HuH-7.5 (cell line): Measurements from ENCODE around the gene TRIM46.

Experiments used
- DNase-seq: peaks from one replicate; pipeline ENCODE4 v3.0.0; 2011; ENCODE audit warnings: low spot score

The TRIM46 gene, protein sequence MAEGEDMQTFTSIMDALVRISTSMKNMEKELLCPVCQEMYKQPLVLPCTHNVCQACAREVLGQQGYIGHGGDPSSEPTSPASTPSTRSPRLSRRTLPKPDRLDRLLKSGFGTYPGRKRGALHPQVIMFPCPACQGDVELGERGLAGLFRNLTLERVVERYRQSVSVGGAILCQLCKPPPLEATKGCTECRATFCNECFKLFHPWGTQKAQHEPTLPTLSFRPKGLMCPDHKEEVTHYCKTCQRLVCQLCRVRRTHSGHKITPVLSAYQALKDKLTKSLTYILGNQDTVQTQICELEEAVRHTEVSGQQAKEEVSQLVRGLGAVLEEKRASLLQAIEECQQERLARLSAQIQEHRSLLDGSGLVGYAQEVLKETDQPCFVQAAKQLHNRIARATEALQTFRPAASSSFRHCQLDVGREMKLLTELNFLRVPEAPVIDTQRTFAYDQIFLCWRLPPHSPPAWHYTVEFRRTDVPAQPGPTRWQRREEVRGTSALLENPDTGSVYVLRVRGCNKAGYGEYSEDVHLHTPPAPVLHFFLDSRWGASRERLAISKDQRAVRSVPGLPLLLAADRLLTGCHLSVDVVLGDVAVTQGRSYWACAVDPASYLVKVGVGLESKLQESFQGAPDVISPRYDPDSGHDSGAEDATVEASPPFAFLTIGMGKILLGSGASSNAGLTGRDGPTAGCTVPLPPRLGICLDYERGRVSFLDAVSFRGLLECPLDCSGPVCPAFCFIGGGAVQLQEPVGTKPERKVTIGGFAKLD

DNA sequence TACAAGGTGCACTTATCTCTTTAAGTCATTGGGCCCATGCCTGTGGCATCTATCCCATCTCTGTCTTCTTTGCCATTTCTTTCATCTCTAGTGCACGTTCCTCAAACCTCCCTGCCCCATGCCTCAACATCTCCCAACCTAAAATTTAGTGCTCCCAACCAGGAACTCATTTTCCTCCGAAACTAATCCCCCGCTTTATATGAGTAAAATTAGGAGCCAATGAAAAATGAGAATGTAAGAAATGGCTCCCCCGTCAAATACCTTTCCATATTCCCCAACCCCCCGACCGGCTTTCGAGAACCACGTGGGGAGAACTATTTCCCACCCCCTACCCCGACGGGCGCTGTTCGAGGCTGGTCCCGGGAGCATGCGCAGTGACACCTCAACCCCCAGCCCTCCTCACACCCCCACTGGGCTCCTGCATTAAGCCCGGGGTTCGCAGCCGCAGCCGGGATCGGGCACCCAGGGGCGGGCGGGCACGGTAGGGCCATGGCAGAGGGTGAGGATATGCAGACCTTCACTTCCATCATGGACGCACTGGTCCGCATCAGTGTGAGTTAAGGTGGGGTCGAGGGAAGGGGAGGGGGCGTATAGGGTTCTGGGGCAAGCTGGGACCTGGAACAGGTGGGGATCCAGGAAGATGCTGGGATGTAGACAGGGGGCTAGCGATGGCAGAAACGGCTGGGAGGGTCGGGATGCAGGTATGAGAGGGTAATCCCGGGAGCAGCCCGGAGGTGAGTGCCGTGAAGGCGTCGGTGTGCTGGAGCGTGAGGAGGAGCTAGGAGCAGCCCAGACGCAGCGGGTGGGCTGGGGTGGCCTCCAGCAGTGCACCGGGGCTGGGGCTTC is at the start of gene TRIM46:
Gene TRIM46, plus strand, starts transcription at position 372 of the 846 bp plus-strand sequence. Its CDS starts 118 bp downstream, at position 490.
- peak; percentile 32 for DNase-seq

DNA sequence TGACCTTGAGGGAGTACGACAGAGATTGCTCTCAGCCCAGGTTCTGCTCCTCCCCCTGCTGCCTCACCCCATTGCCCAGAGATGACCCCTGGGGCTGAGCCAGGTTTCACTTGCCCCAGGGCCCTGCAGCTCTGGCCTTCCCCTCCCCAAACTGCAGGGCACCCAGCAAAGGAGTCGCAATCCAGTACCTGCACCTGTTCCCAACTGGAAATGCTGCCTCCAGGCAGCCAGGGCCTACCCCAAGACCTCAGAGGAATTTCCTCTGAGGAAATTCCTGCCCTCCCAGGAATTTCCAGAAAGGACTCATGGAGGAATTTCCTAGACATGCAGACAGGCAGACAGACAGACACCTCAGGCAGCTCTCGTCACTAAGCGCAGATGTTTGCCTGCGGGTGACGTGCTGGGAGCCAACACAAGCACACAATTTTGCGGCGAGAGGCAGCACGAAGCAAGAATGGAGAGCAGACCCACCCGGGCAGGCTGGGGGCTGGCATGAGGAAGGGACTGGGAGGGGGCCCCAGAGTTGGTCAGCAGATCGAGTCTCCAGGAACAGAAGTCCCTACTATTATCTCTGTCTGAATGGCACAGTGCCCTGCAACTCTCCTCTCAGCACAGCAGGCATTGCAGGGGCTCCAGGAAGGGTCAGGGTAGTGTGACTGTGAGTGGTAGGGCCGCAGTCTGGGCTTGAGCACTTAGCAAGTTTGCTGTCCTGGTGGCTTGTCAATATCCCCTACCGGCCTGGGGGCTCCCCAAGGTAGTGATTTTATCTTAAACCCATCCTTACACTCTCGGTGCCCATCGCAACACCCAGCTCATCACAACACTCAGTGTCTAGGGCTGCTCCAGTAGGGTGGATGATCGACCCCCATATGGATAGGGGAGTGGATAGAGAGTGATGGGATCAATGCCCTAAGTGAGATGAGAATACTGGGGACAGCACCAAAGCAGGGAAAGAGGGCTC is 48.9 kb upstream of the TRIM46 start:
- no peak for DNase-seq

DNA sequence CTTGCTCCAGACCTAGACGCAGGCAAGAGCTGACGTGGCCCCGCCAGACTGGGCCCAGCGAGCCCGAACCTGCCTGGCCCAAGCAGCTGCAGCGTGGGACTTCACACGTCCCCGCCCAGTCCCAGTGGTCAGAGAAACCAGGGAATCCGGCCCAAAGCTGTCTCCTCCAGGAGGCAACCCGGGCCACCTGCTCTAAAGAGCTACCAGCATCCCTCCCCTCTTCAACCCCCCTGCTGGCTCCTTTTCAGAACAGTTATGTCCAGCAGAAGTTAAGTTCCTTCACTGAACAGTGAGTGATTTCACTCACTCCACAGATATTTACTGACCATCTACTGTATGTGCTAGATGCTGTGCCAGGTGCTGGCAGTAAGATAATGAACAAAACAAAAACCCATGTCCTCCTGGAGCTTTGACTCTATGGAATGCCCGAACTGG is 48.1 kb upstream of the TRIM46 start:
- no peak for DNase-seq

DNA sequence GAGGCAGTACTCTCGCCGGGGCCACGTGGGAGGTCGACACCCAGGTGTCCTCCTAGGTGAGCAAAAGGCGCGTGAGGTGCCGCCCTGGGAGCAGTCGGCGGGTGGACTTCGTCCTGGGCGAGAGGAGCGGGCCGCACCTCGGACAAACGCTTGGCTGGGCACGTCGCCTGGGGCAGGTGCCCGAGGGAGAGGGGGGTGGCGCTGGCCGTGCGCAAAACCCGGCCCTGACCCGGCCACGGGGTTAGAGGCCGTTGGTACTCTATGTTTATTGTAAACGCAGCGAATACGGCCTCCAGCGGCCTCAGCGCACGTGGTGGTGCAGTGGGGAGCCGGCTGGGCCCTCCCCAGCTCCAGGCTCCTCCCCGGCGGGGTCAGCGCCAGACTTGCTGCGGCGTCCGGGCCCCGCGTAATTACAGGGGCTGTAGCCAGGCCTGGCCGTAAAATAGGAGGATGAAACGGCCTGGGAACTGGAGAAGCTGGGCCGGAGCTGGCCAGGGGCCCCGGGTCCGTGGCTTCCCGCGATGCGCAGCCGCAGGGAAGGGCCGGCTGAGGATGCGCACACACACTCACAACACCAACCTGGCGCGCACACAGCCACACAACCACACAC is 47.6 kb upstream of the TRIM46 start:
- DNase-seq, result peak; percentile 61

DNA sequence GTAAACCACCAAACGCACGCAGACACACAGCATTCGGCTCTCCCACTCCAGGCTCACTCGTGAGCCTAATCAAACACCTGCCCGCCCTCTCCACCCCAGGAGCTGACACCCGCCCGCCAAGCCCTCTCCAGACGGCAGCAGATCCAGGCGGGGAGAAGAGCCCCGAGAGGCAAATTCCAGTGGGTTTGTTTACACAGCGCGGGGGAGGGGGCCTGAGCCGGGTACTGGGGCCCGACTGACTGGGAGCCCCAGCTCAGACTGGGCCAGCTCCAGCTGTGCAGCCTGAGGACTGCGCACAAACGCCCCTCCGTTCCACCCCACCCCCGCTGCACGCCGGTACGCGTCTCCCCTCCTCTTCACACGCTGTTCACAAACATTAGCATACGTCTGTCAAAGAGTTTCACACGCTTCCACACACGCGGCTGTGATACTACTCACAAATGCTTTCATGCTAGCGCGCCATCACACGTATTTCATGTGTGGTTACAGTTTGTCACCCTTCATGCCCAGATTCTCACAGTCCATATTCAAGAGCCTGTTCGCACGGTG is 47.0 kb upstream of the TRIM46 start:
- peak; percentile 70 for DNase-seq

DNA sequence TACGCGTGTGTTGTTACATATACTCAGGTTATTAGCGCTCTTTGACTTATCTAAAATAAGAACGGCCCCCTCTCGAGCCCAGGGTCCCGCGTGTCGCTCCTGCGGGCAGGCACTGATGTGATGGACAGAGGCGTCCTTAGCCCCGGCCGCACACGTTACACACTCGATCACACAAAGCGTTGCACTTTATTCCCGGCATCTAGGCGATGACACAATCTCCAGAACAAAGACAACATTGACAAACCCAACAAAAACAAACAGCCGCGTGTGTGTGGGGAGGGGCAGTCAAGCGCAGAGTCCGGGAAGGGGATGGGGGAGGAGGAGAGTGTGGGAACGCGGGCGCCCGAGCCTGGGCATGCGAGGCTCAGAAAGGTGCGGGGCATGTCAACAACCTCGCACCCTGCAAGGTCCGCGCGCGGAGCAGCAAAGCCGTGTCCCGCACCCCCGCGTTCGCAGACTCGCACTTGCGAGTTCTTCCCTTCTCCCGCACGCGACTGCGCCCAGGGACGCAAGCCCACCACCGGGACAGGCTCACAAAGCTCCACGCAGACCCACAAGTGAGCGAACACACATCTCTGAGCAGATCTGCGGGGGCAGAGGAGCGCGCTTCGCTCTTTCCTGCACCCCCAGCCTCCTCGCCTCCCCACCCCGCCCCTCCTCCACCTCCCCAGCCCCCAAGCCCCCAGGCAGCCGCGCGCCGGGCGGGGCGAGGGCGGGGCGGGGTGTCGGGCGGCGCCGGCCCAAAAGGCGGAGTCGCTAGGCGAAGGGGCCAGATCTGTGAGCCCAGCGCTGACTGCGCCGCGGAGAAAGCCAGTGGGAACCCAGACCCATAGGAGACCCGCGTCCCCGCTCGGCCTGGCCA is 46.3 kb upstream of the TRIM46 start, which contains the start of gene EFNA1:
Gene EFNA1, plus strand, starts transcription at position 772 of the 862 bp plus-strand sequence. CDS start 102 bp downstream, outside the sequence.
- peak; percentile 80 for DNase-seq

DNA sequence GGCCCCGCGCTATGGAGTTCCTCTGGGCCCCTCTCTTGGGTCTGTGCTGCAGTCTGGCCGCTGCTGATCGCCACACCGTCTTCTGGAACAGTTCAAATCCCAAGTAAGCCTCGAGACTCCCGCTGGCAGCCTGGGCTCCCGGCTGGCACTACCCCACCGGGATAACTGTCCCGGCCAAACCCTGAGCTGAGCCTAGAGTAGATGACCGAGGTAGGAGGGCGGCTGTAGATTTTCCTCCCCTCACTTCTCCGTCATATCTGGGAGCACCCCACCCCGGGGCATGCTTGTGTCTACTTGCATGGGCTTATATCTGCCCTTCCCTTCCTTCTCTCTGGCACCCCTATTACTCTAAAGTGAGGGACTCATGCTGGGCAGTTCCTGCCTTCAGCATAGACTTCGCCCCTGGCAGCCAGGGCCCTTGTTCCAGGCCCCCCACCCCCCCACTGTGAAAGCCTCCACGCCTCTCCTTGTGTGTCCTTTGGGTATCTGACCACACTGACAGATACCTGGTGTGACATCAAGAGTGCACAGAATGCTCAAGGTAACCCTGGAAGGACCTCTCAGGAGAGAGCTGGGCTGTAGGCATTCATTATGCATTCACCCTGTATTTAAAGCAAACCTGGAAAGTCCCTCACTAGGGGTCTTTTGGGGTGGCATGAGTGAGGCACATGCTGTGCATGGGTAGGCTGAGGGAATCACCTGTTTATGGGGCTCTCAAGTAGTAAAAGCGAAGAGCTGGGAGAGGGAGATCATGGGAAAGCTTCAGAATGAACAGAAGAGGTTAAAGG is 45.5 kb upstream of the TRIM46 start:
- no peak for DNase-seq

DNA sequence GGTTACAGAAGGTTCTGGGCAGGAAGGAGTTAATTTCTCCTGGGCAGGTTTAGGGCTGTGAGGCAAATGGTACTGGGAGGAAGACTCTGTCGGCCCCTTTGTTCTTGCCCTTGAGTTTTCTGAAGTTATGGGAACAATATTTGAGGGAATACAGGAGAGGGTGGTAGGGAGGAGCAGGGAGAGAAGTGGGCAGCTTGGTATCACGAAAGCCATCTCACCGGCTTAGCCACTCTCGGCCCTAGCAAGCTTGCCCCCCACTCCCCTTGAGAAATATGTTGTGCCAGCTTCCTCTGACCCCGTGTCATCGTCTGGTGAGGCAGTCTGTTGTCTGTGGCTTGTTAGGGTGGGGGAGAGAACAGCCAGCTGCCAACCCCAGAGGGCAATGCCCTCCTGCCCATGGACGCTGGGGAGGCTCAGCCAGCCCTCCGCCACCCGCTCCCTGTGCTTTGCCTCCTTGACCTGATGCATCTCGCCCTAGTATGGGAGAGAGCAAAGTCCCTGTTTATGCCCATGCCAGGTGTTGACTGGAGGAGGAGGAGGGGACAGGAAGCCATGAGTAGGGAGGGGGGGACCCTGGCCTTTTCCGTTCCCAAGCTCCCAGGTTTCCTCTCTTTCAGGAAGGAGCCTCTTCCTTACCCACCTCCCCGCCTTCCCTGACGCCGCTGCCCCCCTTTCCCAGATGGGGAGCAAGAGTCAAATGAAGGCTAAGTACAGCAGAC is 44.7 kb upstream of the TRIM46 start:
- DNase-seq, result peak; percentile 52

DNA sequence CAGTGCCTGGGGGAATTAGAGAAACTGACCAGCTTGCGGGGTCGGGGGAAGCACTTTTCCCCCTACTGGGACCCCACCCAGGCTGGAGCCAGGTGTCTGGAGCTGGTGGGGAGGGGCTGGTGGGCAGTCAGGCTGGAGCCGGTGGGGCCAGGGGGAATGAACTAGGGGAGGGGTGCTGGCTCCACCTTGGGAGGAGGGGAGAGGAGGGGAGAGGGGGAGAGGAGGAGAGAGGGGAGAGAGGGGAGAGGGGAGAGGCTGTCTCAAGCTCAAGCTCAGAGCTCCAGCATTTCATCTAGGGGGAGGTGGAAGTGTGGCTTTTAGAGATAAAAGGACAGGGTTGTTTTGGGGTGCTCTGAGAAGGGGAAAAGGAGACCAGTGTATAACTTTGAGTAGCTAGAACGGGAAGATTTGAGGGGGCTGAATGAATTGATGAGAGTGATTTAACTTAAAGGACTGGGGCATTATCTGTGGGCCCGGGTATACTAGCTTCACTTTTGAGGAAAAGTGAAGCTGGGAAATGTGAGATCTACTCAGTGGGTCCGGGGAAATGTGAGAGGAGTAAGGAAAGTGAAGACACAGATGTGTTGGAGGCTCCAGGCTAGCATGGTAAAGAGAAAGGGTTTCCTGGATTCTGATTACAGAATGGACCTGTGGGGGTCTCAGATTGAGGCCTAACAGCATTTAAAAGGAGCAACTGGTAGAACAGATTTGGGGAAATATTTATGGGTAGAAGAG is 43.2 kb upstream of the TRIM46 start:
- no peak for DNase-seq

DNA sequence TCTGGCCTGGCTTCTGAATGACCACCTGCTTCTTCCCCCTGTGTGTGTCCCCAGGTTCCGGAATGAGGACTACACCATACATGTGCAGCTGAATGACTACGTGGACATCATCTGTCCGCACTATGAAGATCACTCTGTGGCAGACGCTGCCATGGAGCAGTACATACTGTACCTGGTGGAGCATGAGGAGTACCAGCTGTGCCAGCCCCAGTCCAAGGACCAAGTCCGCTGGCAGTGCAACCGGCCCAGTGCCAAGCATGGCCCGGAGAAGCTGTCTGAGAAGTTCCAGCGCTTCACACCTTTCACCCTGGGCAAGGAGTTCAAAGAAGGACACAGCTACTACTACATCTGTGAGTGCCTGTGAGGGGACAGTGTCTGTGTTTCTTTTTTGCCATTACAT is 42.4 kb upstream of the TRIM46 start:
- no peak for DNase-seq

DNA sequence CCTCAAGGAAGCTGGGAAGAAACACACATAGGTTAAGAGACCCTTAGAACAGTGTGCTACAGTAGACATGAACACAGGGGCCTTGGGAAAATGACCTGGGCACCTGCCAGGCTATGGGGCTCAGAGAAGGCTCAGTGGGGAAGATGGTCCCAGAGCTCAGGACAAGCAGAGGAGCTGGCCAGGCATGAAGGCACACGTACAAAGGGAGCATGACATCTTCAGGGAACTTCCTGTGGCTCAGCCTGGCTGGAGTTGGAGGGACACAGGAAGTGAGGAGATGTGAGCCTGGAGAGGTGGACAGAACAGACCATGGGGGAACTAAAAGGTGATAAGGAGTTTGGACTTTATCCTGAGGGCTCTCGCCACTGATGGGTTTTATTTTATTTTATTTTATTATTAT is 41.8 kb upstream of the TRIM46 start:
- no peak for DNase-seq

DNA sequence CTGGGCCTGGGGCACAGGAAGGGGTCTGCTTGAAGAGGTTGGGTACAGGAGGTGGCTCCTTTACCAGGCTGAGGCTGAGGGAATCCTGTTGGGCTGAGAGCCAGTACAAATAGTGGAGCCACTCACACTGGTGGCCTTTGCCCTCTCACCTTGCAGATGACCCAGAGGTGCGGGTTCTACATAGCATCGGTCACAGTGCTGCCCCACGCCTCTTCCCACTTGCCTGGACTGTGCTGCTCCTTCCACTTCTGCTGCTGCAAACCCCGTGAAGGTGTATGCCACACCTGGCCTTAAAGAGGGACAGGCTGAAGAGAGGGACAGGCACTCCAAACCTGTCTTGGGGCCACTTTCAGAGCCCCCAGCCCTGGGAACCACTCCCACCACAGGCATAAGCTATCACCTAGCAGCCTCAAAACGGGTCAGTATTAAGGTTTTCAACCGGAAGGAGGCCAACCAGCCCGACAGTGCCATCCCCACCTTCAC is 39.8 kb upstream of the TRIM46 start:
- DNase-seq, result peak; percentile 79

DNA sequence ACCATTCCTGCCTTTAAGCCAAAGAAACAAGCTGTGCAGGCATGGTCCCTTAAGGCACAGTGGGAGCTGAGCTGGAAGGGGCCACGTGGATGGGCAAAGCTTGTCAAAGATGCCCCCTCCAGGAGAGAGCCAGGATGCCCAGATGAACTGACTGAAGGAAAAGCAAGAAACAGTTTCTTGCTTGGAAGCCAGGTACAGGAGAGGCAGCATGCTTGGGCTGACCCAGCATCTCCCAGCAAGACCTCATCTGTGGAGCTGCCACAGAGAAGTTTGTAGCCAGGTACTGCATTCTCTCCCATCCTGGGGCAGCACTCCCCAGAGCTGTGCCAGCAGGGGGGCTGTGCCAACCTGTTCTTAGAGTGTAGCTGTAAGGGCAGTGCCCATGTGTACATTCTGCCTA is 39.3 kb upstream of the TRIM46 start:
- DNase-seq, result no peak

DNA sequence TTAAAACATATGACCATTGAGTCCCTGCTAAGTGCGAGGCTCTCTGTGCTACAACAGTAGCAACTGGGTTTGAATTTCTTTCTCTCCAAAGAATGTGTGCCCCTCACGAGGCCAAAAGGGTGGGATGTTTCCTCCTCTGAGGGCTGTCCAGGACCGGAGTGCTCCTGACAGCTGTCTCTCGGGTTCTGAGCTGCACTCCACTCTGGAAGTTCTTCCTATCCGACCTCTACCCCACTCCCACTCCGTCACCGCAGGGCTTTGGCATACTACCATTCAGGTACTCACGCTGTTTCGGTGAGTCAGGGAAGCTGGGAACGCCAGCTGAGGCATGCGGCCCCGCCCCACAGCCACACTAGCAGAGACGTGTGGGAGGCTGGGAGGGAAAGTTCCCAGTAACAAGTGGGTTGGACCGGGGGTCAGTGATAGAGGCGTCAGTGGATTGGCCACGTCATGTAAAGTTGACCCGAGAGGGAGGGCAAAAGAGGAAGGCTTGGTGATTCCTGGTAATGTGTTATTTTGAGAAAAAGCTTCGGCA is 38.7 kb upstream of the TRIM46 start:
- DNase-seq, result peak; percentile 83

DNA sequence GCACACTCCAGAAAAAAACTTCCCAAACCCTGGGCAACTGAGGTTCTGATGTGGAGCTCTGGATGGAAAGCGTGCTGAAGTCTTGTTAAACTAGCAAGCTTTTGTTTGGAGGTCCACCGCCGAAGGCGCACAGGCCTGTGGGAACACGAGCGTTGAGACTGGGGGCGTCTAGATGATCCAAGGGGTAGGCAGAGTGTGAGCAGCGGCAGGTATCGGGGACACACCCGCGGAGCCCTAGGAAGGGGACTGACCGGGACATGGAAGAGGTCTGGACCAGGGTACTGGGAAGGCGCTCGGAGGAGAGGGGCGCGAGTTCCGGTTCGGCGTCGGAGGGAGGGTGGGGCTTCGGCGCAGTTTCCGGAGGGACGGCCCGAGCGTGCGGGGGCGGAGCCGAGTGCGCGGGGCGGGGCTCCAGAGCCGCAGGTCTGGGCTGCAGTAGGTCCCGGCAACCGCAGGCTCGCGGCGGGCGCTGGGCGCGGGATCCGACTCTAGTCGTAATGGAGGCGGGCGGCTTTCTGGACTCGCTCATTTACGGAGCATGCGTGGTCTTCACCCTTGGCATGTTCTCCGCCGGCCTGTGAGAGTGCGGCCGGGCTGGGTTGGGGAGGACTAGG is 38.1 kb upstream of the TRIM46 start, which contains the start of gene SLC50A1:
Gene SLC50A1, plus strand, starts transcription at position 438 of the 614 bp plus-strand sequence. Its CDS starts 60 bp downstream, at position 498.
- DNase-seq, result peak; percentile 89

DNA sequence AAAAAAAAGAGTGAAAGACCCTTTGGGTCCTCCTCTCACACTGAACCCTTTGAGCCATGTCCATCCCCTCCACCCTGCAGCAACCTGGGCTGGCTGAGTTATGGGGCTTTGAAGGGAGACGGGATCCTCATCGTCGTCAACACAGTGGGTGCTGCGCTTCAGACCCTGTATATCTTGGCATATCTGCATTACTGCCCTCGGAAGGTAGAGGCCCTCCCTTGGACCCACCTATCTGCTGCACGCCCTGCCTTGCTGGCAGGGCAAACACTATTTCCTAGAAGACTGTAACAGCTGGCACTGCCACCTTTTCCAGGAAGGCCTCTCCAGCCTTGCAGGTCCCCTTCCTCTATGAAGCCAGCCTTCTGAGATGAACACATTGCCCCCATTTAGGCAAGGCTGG is 36.9 kb upstream of the TRIM46 start:
- DNase-seq, result no peak
